HG03575 (cell line): ENCODE measurements around the gene SEMA5B.

ENCODE experiments used
- ATAC-seq: cut with Tn5 transposase; IDR thresholded peaks from one replicate; pipeline ENCODE4 v1.9.1; 2021; ENCODE audit not compliant: unreplicated experiment, insufficient number of reproducible peaks, low FRiP score; ENCODE audit errors: extremely low read depth

Gene SEMA5B

DNA sequence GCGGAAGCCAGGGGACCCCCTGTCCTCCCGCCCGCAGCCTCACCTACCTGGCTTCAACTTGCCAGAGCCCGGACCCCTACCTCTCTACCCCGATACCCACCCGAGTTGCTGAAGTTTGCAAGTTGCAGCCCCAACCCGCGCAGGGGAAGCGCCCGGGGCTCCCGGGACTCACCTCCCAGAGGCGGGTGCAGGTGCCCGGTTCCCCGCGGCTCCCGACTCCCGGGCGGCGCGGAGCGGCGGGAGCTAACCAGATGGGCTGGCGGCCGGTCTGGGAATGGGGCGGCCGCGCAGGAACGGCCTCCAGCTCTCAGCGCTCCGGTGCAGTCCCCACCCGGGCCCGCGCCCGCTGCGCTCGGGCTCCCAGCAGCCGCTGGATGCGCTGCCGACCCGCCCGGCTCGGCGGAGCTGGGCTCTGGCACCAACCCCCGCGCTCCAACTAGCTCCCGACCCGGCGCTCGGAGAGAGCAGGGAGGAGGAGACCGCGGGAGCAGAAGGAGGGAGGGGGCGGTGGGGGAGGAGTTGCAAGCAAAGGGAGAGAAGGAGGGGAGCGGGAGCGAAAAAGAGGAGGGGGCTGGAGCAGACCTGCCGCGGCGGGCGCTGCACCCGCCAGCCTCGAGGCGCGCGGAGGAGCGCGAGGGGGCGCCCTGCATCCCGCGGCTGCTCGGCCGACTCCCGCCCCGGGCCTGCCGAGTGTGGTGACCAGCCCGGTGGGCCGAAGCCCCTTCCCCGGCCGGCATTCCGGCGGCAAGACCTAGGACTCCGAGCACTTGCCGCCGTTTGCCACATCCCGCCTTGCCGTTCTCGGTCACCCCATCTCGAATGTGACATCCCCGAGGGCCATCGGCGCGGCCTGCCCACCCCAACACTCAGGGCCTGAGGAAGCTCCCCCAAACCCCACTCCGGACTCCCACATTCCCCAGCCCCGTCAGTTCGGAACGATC, at the start of gene SEMA5B:
TSS of gene SEMA5B (minus strand) at position 472 of the 941 bp plus-strand sequence. CDS start 66,500 bp downstream, outside the sequence.
- ATAC-seq, result no peak

DNA sequence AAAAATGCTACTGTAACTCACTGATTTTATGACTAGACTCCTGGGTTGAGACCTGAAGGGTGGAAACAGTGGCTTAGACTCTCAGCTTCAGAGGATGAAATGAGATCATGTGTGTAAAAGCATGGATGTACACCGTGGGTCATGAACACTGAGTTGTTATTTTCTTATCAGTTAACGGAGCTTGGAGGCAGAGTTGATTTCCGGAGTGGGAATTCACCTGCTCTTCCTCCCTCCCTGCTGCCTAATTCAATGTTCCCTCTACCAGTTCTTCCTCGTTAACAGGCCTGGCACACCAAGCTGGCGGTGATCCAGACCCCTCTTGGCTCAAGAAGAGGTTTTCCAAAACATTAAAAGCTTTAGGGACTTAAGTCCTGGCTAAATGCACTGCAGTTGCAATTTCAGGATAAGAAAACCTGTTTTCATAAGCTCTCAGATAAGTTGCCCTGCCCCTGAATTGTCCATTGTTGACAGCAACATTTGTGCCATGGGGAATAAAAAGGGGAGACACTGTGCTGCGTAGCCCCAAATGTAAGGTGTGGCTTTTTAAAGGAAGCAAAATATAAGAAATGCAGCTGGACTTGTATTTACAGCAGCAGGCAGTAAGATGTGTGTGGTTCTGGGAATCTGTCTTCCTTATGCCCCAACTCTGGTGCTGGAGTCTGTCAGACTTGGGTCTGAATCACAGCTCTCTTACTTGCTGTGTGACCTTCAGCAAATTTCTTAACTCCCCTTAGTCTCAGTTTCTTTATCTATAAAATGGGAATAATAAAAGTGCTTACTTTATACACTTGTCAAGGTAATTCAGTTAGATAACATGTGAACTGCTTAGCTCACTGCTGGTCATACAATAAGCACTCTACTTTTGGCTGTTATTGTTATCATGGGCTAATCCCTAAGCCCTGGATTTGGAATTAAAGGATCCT, 49.2 kb upstream of the SEMA5B start:
- no peak for ATAC-seq

GRCh38 chr3:123076112-123076495, 48.5 kb upstream of the SEMA5B start:
- ATAC-seq, result no peak

- ATAC-seq, result no peak
Measured at GRCh38 chr3:123075359-123075758, 47.8 kb upstream of the SEMA5B start.

GRCh38 chr3:123072564-123072963, 45.0 kb upstream of the SEMA5B start:
- ATAC-seq, result no peak

- ATAC-seq, result no peak
Measured at GRCh38 chr3:123072152-123072551, 44.6 kb upstream of the SEMA5B start.

DNA sequence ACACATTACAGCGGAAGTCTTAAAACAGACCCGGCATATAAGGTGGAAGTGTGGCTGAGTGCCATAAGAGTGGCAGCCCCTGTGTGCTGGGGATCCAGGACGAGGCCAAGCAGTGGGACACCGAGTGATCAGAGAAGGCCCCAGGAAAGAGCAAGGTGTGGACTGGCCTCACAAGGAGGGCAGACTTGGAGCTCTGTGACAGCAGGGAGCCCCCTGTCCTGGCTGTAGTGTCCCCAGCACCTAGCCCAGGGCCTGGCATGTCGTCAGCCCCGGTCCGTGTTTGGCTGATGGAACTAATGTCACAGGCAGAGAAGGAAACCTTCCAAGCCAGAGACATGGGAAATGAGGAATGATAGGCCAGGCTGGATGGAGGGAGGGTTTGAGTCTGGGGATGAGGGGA, 44.0 kb upstream of the SEMA5B start:
- no peak for ATAC-seq

- no peak for ATAC-seq
Measured at GRCh38 chr3:123071146-123071545, 43.6 kb upstream of the SEMA5B start.

DNA sequence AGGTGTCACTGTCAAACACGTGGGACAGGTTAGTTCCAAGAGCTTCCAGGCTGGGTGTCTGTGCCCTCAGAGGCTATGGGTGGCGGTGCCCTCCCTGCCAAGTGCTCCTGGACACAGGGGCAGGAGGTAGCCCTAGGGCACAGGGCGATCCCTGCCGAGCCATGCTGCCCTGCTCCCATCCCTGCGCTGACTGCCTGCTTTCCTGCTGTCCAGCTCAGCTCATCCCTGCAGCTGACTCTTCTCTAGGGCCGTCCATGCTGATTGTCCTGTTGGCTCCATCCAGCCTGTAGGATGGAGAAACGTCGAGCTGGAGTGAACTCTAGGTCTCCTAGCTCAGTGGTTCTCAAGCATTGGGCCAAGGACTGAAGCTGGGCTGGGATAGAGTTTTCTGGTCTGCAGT, 42.9 kb upstream of the SEMA5B start:
- no peak for ATAC-seq

GRCh38 chr3:123068601-123069381, 41.2 kb upstream of the SEMA5B start:
- ATAC-seq, result no peak

- ATAC-seq, result no peak
Measured at GRCh38 chr3:123067689-123068600, 40.4 kb upstream of the SEMA5B start.

GRCh38 chr3:123066896-123067688, 39.5 kb upstream of the SEMA5B start, which contains the start of gene PDIA5:
Gene PDIA5 (plus strand): TSS chr3:123067025. CDS start chr3:123067165, 140 bp downstream.
- no peak for ATAC-seq

- no peak for ATAC-seq
Measured at GRCh38 chr3:123066599-123066895, 39.0 kb upstream of the SEMA5B start.

DNA sequence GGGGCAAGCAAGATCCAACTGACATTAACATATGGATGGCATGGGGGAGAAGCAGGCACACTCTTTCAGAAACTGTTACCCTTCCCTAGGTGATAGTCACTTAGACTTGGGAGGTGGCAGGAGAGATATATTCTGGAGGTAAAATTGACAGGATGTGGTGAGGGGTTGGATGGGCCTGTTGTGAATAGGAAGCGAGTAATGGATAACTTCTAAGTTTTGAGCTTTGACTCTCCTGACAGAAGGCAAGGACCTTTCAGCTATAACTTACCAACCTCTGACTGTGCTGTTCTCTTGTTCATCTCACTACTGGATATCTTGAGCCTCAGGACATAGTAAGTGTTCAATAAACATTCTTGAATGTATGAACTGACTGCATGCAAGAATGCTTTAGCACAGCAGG, 37.4 kb upstream of the SEMA5B start:
- ATAC-seq, result no peak

DNA sequence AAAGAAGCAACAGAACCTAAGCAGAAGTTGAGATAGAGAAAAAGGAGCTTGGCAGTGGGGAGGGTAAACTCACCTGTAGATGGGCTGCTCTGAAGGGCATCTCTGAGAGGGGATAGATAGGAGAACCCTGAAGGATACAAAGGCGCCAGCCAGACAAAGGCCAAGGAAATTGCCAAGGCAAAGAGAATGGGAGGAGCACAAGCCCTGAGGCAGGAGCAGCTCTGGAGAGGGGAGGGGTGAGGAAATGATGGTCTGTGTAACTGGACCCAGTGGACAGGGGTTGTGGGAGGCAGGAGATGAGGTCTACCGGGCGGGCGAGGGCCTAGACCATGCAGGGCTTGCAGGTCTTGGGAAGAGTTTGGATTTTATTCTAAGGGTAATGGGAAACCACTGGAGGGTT, 36.9 kb upstream of the SEMA5B start:
- ATAC-seq, result no peak

- no peak for ATAC-seq
Measured at GRCh38 chr3:123063034-123063433, 35.5 kb upstream of the SEMA5B start.

GRCh38 chr3:123061856-123062255, 34.3 kb upstream of the SEMA5B start:
- ATAC-seq, result no peak
